ENCODE measurements around the gene EFNB2.

GRCh38 chr13:106567474-106568298 is 32.2 kb upstream of the EFNB2 start, which contains the start of gene ARGLU1:
- no peak for TF ChIP-seq CTCF (conservative IDR thresholded peaks at IDR 0.05; ENCODE audit: low read depth, low read length)
- TF ChIP-seq EZH2 (IDR thresholded peaks at IDR 0.05; ENCODE audit: borderline replicate concordance, low read depth, low read length, poor library complexity, severe bottlenecking), result no peak
